CD4-positive, alpha-beta T cell (primary cell): Measurements from ENCODE around the gene ACE. TPM values are rescaled to one million over a fixed set of nuclear protein-coding genes. Genes with fewer than 3 reads are reported as not detected.
A peak's percentile ranks its signal among the peaks of the same experiment; 100 is the strongest.

Experiments used
- ATAC-seq: fragments of 200-7000 bp; cut with Tn5 transposase; one replicate; pipeline ENCODE4 v1.10.0; 2022; ENCODE audit warnings: mild to moderate bottlenecking; ENCODE audit not compliant: poor library complexity
- CTCF ChIA-PET: fragments of 350-600 bp; sonication (Branson Sonifier 250); formaldehyde crosslinking; loops from one replicate; lab custom pipeline; 2021; ENCODE audit warnings: antibody characterized with exemption, inconsistent platforms; lab: Charles Lee
- POLR2A ChIA-PET: fragments of 350-600 bp; sonication (Branson Sonifier 250); formaldehyde crosslinking; loops from one replicate; lab custom pipeline; 2021; ENCODE audit warnings: antibody characterized with exemption, inconsistent platforms; lab: Charles Lee
- DNase-seq, 14 experiments: peaks; one replicate each; pipeline ENCODE4 v3.0.0-alpha.2; 2013 to 2020; ENCODE audit warnings: mixed read lengths in 2 of 14
- H3K27ac ChIP-seq, 2 donors: one replicate each; pipeline versions ENCODE4 v1.5.1 to v1.7.0; 2013; ENCODE audit warnings: low read length in 2 of 2, low read depth in 1 of 2, mild to moderate bottlenecking in 1 of 2
- H3K27me3 ChIP-seq, 2 experiments: 1 replicate in 1 of 2; 2 replicates in 1 of 2; pipeline versions ENCODE4 v1.6.1 to v1.7.0; 2013; ENCODE audit warnings: low read length in 2 of 2, control low read depth in 1 of 2, mild to moderate bottlenecking in 1 of 2, moderate library complexity in 1 of 2; ENCODE audit not compliant: insufficient read depth in 2 of 2, control insufficient read depth in 1 of 2
- H3K36me3 ChIP-seq: one replicate; pipeline ENCODE4 v1.6.1; 2013; ENCODE audit warnings: low read length, control low read depth; ENCODE audit not compliant: insufficient read depth
- H3K4me1 ChIP-seq: one replicate; pipeline ENCODE4 v1.6.1; 2013; ENCODE audit warnings: low read length, control low read depth; ENCODE audit not compliant: insufficient read depth
- H3K4me3 ChIP-seq: one replicate; pipeline ENCODE4 v1.5.1; 2013; ENCODE audit warnings: mild to moderate bottlenecking, low read length, moderate library complexity
- H3K9me3 ChIP-seq, 2 experiments: 1 replicate in 1 of 2; 2 replicates in 1 of 2; pipeline versions ENCODE4 v1.6.1 to v1.7.0; 2013; ENCODE audit warnings: low read length in 2 of 2, mild to moderate bottlenecking in 2 of 2, control low read depth in 1 of 2, moderate library complexity in 1 of 2; ENCODE audit not compliant: control insufficient read depth in 1 of 2, insufficient read depth in 1 of 2
- H3K27ac Mint-ChIP-seq: one replicate; pipeline ENCODE4 v1.8.0; 2020; ENCODE audit warnings: mixed read lengths
- H3K27me3 Mint-ChIP-seq: one replicate; pipeline ENCODE4 v1.8.0; 2021; ENCODE audit warnings: mixed read lengths
- H3K36me3 Mint-ChIP-seq: one replicate; pipeline ENCODE4 v1.8.0; 2021; ENCODE audit warnings: low read depth, mixed read lengths
- H3K4me1 Mint-ChIP-seq: one replicate; pipeline ENCODE4 v1.8.0; 2021; ENCODE audit warnings: low read depth, mixed read lengths
- H3K4me3 Mint-ChIP-seq: one replicate; pipeline ENCODE4 v1.8.0; 2020; ENCODE audit warnings: mild to moderate bottlenecking, mixed read lengths
- H3K9me3 Mint-ChIP-seq: one replicate; pipeline ENCODE4 v1.8.0; 2020; ENCODE audit warnings: mixed read lengths
- intact Hi-C, 2 experiments: fragments of 100-400 bp; cut with DNase I in 1 of 2; cut with micrococcal nuclease in 1 of 2; formaldehyde crosslinking; loops; one replicate each; pipeline versions ENCODE4 v1.15.1 to v1.9.0; 2023 to 2025; cut with DNase I, micrococcal nuclease
- total RNA-seq, 174 experiments: library from RNA in 2 of 174; stranded (reverse) in 2 of 174; gene quantifications; one replicate each; pipeline ENCODE4 v1.2.3 and lab custom pipeline; 2021 to 2026
- TF ChIP-seq, protein P1 (sequence below): fragments of 200-600 bp; IDR thresholded peaks from one replicate; pipeline ENCODE4 v1.8.0; 2022; ENCODE audit warnings: antibody characterized with exemption, mild to moderate bottlenecking

ACE gene
- total RNA-seq, 2 experiments from 2014 or later: 7.4 to 10.2 TPM

DNA sequence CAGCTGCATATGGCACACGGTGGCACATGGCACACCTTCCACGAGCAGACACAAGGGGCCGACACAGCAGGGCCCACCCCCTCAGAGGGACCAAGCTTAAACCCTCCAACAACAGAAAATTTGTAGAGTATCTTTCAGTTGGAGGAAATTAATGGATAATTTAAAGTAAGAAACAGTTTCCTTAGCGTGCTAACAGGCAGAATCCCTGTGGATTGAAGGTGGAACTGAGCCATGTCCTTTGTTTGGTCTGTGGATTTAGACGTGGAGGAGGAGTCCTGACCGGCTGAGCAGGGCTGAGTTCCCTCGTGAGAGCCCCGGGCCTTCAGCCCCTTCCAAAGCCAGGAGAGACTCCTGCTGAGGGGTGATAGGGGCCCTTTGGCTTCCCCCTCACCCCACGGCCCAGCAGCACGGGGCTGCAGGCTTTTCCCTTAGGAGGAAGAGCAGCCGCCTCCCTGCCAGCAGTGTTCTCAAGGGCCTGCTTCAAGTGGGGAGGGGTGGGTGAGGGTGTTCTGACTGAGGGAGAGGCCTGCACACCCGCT is 29.3 kb upstream of the ACE start:
- no peak for ATAC-seq
- POLR2A ChIA-PET: interaction anchor here (0.7 to 2.9 kb wide), 15 partner anchors 12 to 699 kb away, joined by 3 to 17 read pairs (median 6); partner anchors contain the start of genes ACE, DCAF7, LIMD2 and MAP3K3

DNA sequence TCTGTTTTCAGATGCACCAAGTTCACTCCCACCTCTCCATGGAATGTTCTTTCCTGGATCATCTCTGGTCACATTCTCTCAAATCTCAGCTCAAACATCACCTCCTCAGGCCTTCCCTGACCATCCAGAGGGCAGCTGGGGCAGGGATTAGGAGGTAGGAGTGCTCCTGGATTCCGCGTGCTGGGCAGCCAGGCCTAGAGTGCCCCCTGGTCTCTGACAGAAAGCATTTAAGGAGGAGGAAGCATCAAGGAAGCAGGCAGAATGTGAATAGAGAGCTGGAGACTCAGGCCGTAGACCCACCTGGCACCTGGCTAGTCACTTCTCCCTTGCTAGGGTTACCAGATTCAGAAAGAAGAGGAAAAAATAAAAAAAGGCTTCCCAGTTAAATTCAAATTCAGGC is 28.2 kb upstream of the ACE start:
- Histone ChIP-seq H3K4me1 (peaks cover 47% of the 10 kb centered on the region), H3K4me3 (no peak overlapping the region), H3K9me3 (peaks cover 0 to 3% of the 10 kb centered on the region in 2 experiments), H3K36me3 (no peaks in the 10 kb centered on the region), H3K27me3 (no peaks in the 10 kb centered on the region), H3K27ac (peak overlapping the region in 1 of 2 donors; percentile 2)
- DNase-seq (no peak), ATAC-seq (no peak)
- ChIA-PET POLR2A (no interaction called here), CTCF (interaction anchor here (0.8 kb wide), 1 partner anchor 30 kb away, joined by 4 read pairs; no protein-coding TSS in a partner anchor)
- H3K4me1 Mint-ChIP-seq: peaks cover 27% of the 10 kb centered on the region
- no peaks in the 10 kb centered on the region for H3K9me3 Mint-ChIP-seq
- TF ChIP-seq, protein P1, sequence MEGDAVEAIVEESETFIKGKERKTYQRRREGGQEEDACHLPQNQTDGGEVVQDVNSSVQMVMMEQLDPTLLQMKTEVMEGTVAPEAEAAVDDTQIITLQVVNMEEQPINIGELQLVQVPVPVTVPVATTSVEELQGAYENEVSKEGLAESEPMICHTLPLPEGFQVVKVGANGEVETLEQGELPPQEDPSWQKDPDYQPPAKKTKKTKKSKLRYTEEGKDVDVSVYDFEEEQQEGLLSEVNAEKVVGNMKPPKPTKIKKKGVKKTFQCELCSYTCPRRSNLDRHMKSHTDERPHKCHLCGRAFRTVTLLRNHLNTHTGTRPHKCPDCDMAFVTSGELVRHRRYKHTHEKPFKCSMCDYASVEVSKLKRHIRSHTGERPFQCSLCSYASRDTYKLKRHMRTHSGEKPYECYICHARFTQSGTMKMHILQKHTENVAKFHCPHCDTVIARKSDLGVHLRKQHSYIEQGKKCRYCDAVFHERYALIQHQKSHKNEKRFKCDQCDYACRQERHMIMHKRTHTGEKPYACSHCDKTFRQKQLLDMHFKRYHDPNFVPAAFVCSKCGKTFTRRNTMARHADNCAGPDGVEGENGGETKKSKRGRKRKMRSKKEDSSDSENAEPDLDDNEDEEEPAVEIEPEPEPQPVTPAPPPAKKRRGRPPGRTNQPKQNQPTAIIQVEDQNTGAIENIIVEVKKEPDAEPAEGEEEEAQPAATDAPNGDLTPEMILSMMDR: no peak
- H3K4me3 Mint-ChIP-seq: peak overlapping the region; percentile 63
- no peaks in the 10 kb centered on the region for H3K36me3 Mint-ChIP-seq
- H3K27ac Mint-ChIP-seq: peak overlapping the region; percentile 55
- intact Hi-C loops: no loop called here
- peaks cover 6% of the 10 kb centered on the region for H3K27me3 Mint-ChIP-seq

More for the DNA sequence above, 29.3 kb upstream of the ACE start:
- Histone ChIP-seq H3K36me3 (no peaks in the 10 kb centered on the region), H3K27me3 (no peaks in the 10 kb centered on the region), H3K4me1 (peaks cover 47% of the 10 kb centered on the region), H3K4me3 (peak overlapping the region; percentile 71), H3K9me3 (peaks cover 0 to 3% of the 10 kb centered on the region in 2 experiments), H3K27ac (peak overlapping the region; percentile 82 to 96)
- Mint-ChIP-seq H3K36me3 (no peaks in the 10 kb centered on the region), H3K27ac (peak overlapping the region; percentile 79), H3K4me3 (peak overlapping the region; percentile 86), H3K27me3 (peaks cover 6% of the 10 kb centered on the region), H3K9me3 (no peaks in the 10 kb centered on the region), H3K4me1 (peaks cover 33% of the 10 kb centered on the region)
- peak in 1 of 14 experiments; percentile 14 for DNase-seq
- CTCF ChIA-PET: interaction anchor here (0.8 to 5.5 kb wide), 3 partner anchors 22 to 31 kb away, joined by 4 to 23 read pairs (median 7); no protein-coding TSS in a partner anchor
- intact Hi-C loops: no loop called here
- TF ChIP-seq, protein P1: no peak

DNA sequence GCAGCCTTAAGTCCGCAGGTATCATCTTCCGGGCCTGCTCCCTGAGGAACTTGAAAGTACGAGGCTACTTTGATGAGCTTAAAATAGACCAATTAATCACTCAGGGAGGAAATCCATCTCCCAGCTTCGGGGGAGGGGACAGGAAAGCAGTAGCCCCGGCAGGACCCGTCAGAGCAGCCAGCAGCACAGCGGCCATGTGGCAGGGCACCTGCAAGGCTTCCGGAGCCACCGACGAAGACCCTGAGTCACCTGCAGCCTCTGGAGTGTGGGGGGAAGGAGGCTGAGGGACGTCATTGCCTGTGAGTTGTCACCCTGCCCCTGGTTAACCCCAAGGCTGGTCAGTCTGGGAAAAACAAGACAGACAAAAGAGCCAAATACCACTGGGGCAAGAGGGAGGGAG is 26.3 kb upstream of the ACE start:
- Mint-ChIP-seq H3K4me3 (no peak overlapping the region), H3K4me1 (peaks cover 15% of the 10 kb centered on the region), H3K36me3 (no peaks in the 10 kb centered on the region), H3K9me3 (no peaks in the 10 kb centered on the region), H3K27ac (no peak overlapping the region), H3K27me3 (peaks cover 6% of the 10 kb centered on the region)
- ChIA-PET CTCF (interaction anchor here (1.1 to 1.5 kb wide), 2 partner anchors 25 to 27 kb away, joined by 3 read pairs; partner anchors contain the start of gene ACE), POLR2A (no interaction called here)
- Histone ChIP-seq H3K36me3 (no peaks in the 10 kb centered on the region), H3K4me1 (peaks cover 32% of the 10 kb centered on the region), H3K27ac (no peak overlapping the region), H3K27me3 (no peaks in the 10 kb centered on the region), H3K9me3 (peaks cover 0 to 3% of the 10 kb centered on the region in 2 experiments), H3K4me3 (no peak overlapping the region)
- TF ChIP-seq, protein P1: no peak
- DNase-seq: peak in 2 of 14 experiments; percentile 15 to 42
- no peak for ATAC-seq
- intact Hi-C loops: no loop called here
